OCI-LY7 (cell line): ENCODE data around the gene KIF1B. TPM values are rescaled to one million over a fixed set of nuclear protein-coding genes. Genes with fewer than 3 reads are reported as not detected.

Source experiments
- BruUV-seq: library from RNA; stranded (reverse); fragments of 400-500 nt; replicated peaks from 2 replicates; lab custom pipeline; 2021; lab: Mats Ljungman, UMichigan
- CTCF ChIA-PET: fragments of 300-600 bp; sonication (Branson Sonifier 250); formaldehyde crosslinking; loops from one replicate; lab custom pipeline; 2022; ENCODE audit warnings: antibody characterized with exemption; ENCODE audit not compliant: unreplicated experiment; lab: Charles Lee
- POLR2A ChIA-PET: fragments of 300-600 bp; sonication (Branson Sonifier 250); formaldehyde crosslinking; loops from one replicate; lab custom pipeline; 2022; ENCODE audit warnings: antibody characterized with exemption; lab: Charles Lee
- DNase-seq: peaks from one replicate; pipeline ENCODE4 v3.0.0-alpha.2; 2015; ENCODE audit warnings: low spot score
- H2AFZ ChIP-seq: fragments of 200-600 bp; sonication (generic), shearing (Covaris generic); 2 replicates; pipeline ENCODE4 v1.6.1; 2014; ENCODE audit warnings: mild to moderate bottlenecking, antibody characterized with exemption, low read length, moderate library complexity
- H3K27ac ChIP-seq: fragments of 200-600 bp; sonication (generic); 2 replicates; pipeline ENCODE4 v1.5.1; 2014; ENCODE audit warnings: mixed run types, low read depth, mild to moderate bottlenecking, moderate library complexity, low read length, inconsistent platforms; ENCODE audit not compliant: poor library complexity, severe bottlenecking
- H3K36me3 ChIP-seq: fragments of 200-600 bp; sonication (generic); 2 replicates; pipeline ENCODE4 v1.6.1; 2014; ENCODE audit warnings: mild to moderate bottlenecking, antibody characterized with exemption, low read length, moderate library complexity, mixed read lengths; ENCODE audit not compliant: insufficient read depth
- H3K4me1 ChIP-seq: fragments of 200-600 bp; sonication (generic); 2 replicates; pipeline ENCODE4 v1.5.1; 2014; ENCODE audit warnings: mild to moderate bottlenecking, low read length; ENCODE audit not compliant: insufficient read depth, poor library complexity, severe bottlenecking
- H3K4me2 ChIP-seq: fragments of 200-600 bp; sonication (generic); 2 replicates; pipeline ENCODE4 v1.6.1; 2014; ENCODE audit warnings: mild to moderate bottlenecking, low read length
- H3K4me3 ChIP-seq: fragments of 200-600 bp; sonication (generic); 2 replicates; pipeline ENCODE4 v1.5.1; 2014; ENCODE audit warnings: mild to moderate bottlenecking, low read depth, low read length; ENCODE audit not compliant: poor library complexity, severe bottlenecking
- H3K79me2 ChIP-seq: fragments of 200-600 bp; sonication (generic); 2 replicates; pipeline ENCODE4 v1.6.1; 2016; ENCODE audit warnings: low read depth, mild to moderate bottlenecking, low read length, moderate library complexity, mixed read lengths; ENCODE audit not compliant: insufficient read depth
- H3K9me2 ChIP-seq: fragments of 200-600 bp; sonication (generic); 2 replicates; pipeline ENCODE4 v1.6.1; 2016; ENCODE audit warnings: mild to moderate bottlenecking, low read length, mixed read lengths; ENCODE audit not compliant: insufficient read depth
- H3K9me3 ChIP-seq: fragments of 200-600 bp; sonication (generic); 2 replicates; pipeline ENCODE4 v1.6.1; 2014; ENCODE audit warnings: mild to moderate bottlenecking, mixed run types, low read length, mixed read lengths
- H4K20me1 ChIP-seq: fragments of 200-600 bp; sonication (generic); 2 replicates; pipeline ENCODE4 v1.6.1; 2014; ENCODE audit warnings: mild to moderate bottlenecking, antibody characterized with exemption, low read length, moderate library complexity, mixed read lengths; ENCODE audit not compliant: insufficient read depth
- EZH2phosphoT487 ChIP-seq: fragments of 200-600 bp; sonication (generic); IDR thresholded peaks from 2 replicates; pipeline ENCODE4 v1.6.1; 2018; ENCODE audit warnings: low read depth, borderline replicate concordance, mild to moderate bottlenecking, mixed run types, antibody characterized with exemption, low read length, moderate library complexity, mixed read lengths
- intact Hi-C: fragments of 100-400 bp; cut with micrococcal nuclease; formaldehyde crosslinking; loops from one replicate; pipeline ENCODE4 v1.10.0; 2022; ENCODE audit not compliant: unreplicated experiment
- total RNA-seq, 2 experiments: library from RNA; depleted of rRNA in 1 of 2; stranded (reverse); fragments of >200 nt in 1 of 2; shearing (Covaris generic) in 1 of 2; gene quantifications; 2 replicates each; pipeline ENCODE4 v1.2.3, GENCODE V29; 2014 to 2022
- TF ChIP-seq, protein P1 (sequence below): fragments of 200-600 bp; sonication (generic); conservative IDR thresholded peaks from 2 replicates; pipeline ENCODE4 v1.5.1; 2014; ENCODE audit warnings: mild to moderate bottlenecking, antibody characterized with exemption, low read length, moderate library complexity, mixed read lengths

KIF1B gene
- total RNA-seq, 2 experiments from 2014 or later, result 3.8 to 4.8 TPM

DNA sequence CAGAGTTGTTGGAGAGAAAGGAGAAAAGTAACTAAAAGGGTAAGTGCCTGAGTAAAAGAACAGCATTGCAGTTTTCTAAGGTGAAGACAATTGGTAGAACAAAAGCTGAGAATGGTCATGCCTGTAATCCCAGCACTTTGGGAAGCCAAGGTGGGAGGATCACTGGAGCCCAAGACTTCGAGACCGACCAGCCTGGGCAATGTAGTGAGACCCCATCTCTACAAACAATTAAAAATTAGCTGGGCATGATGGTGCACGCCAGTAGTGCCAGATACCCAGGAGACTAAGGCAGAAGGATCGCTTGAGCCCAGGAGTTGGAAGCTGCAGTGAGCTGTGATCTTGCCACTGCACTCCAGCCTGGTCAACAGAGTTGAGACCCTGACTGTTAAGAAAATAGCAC is 173.3 kb downstream of the KIF1B start:
- Histone ChIP-seq H3K27ac (no peak overlapping the region), H4K20me1 (no peaks in the 10 kb centered on the region), H3K9me2 (no peaks in the 10 kb centered on the region), H3K79me2 (no peaks in the 10 kb centered on the region), H3K4me3 (no peak overlapping the region), H3K4me2 (no peak overlapping the region), H2AFZ (no peak overlapping the region), H3K9me3 (no peaks in the 10 kb centered on the region), H3K4me1 (peaks cover 14% of the 10 kb centered on the region), H3K36me3 (no peaks in the 10 kb centered on the region)
- intact Hi-C loops, result no loop called here
- no TSS peak for BruUV-seq
- no peak for DNase-seq
- ChIA-PET CTCF (no interaction called here), POLR2A (no interaction called here)
- TF ChIP-seq EZH2phosphoT487, result no peak
- TF ChIP-seq, protein P1, sequence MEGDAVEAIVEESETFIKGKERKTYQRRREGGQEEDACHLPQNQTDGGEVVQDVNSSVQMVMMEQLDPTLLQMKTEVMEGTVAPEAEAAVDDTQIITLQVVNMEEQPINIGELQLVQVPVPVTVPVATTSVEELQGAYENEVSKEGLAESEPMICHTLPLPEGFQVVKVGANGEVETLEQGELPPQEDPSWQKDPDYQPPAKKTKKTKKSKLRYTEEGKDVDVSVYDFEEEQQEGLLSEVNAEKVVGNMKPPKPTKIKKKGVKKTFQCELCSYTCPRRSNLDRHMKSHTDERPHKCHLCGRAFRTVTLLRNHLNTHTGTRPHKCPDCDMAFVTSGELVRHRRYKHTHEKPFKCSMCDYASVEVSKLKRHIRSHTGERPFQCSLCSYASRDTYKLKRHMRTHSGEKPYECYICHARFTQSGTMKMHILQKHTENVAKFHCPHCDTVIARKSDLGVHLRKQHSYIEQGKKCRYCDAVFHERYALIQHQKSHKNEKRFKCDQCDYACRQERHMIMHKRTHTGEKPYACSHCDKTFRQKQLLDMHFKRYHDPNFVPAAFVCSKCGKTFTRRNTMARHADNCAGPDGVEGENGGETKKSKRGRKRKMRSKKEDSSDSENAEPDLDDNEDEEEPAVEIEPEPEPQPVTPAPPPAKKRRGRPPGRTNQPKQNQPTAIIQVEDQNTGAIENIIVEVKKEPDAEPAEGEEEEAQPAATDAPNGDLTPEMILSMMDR, result no peak

DNA sequence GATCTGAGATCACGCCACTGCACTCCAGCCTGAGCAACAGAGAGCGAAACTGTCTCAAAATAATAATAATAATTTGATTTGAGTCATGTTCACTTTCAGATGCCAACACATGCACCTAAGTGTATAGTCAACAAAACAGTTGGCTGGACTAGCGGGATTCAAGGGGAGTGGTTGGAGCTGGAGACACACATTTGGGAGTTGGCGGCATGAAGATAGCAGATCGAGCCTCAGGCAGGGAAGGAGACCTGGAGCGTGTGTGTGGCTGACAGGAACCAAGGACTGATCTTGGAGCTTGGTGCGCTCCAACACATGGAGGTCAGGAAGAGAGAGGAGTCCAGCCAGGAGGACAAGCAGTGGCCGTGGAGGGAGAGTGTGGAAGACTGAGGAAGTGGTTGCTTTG is 173.8 kb downstream of the KIF1B start:
- TF ChIP-seq, protein P1, result no peak
- TF ChIP-seq EZH2phosphoT487, result no peak
- H3K4me3 ChIP-seq, result no peak overlapping the region
- H3K9me3 ChIP-seq, result no peaks in the 10 kb centered on the region
- H3K79me2 ChIP-seq, result no peaks in the 10 kb centered on the region
- ChIA-PET POLR2A (no interaction called here), CTCF (no interaction called here)
- peaks cover 16% of the 10 kb centered on the region for H3K4me1 ChIP-seq
- no peak for DNase-seq
- no peaks in the 10 kb centered on the region for H3K36me3 ChIP-seq
- no peaks in the 10 kb centered on the region for H3K9me2 ChIP-seq
- H3K4me2 ChIP-seq, result no peak overlapping the region
- intact Hi-C loops, result no loop called here
- H2AFZ ChIP-seq, result no peak overlapping the region
- H3K27ac ChIP-seq, result no peak overlapping the region
- BruUV-seq, result no TSS peak
- H4K20me1 ChIP-seq, result no peaks in the 10 kb centered on the region

DNA sequence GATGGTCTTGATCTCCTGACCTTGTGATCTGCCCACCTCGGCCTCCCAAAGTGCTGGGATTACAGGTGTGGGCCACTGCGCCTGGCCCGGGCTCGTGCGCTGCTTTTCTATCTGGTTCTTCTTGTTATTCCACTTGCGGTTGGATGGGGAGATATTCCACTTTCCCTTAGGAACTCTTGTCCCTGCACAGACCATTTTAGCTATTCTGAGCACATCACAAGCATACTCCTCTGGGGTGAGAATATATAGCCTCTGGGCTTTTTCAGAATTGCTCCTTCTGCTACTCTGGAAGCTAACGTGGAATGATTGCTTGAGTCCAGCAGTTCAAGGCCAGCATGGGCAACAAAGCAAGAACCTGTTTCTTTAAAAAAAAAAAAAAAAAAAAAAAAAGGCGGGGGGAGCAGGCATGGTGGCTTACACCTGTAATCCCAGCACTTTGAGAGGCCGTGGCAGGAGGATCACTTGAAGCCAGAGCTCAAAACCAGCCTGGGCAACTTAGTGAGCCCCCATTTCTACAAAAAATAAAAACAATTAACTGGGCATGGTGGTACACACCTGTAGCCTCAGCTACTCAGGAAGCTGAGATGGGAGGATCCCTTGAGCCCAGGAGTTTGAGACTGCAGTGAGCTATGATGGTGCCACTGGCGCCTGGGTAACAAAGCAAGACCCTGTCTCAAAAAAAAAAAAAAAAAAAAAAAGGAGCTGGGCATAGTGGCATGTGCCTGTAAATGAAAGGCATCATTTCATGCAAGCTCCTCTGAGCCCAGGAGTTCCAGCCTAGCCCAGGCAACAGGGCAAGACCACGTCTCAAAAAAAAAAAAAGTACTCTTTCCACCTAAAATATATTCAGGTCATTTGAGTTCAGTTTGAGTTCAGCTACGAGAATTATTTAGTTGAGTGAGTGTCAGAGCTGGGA is 176.6 kb downstream of the KIF1B start:
- H4K20me1 ChIP-seq, result no peaks in the 10 kb centered on the region
- intact Hi-C loops, result no loop called here
- peak overlapping the region; percentile 82; the same call in 1 of the 2 replicates for H2AFZ ChIP-seq
- peaks cover 16% of the 10 kb centered on the region for H3K4me1 ChIP-seq
- no TSS peak for BruUV-seq
- H3K36me3 ChIP-seq, result no peaks in the 10 kb centered on the region
- no peaks in the 10 kb centered on the region for H3K9me2 ChIP-seq
- H3K27ac ChIP-seq, result no peak overlapping the region
- H3K9me3 ChIP-seq, result no peaks in the 10 kb centered on the region
- TF ChIP-seq, protein P1, result no peak
- no peak for TF ChIP-seq EZH2phosphoT487
- H3K79me2 ChIP-seq, result no peaks in the 10 kb centered on the region
- no peak for DNase-seq
- H3K4me3 ChIP-seq, result no peak overlapping the region
- POLR2A ChIA-PET, result interaction anchor here (0.5 to 2.6 kb wide), 8 partner anchors 12 to 655 kb away, joined by 3 to 22 read pairs (median 4); partner anchors contain the start of gene PGD
- CTCF ChIA-PET, result no interaction called here
- peak overlapping the region; percentile 51; the same call in 1 of the 2 replicates for H3K4me2 ChIP-seq
